Measurements from ENCODE around the gene COPA. TPM values are rescaled to one million over a fixed set of nuclear protein-coding genes. Genes with fewer than 3 reads are reported as not detected.

The COPA gene
- total RNA-seq: 163 TPM

GRCh38 chr1:160342953-160343869 is at the start of gene COPA, which contains the start of gene NCSTN:
COPA (minus strand) TSS chr1:160343250; CDS start chr1:160343170, 80 bp downstream.
NCSTN (plus strand) TSS chr1:160343383; CDS start chr1:160343397, 14 bp downstream.

GRCh38 chr1:160366731-160367515 is 23.9 kb upstream of the COPA start, which contains the start of gene NHLH1:
NHLH1 (plus strand) TSS chr1:160367071; CDS start chr1:160370732, 3,661 bp downstream.

GRCh38 chr1:160284782-160285344 is 58.2 kb downstream of the COPA start, which contains the start of gene PEX19:
PEX19 (minus strand) TSS chr1:160285133; CDS start chr1:160285124, 9 bp downstream.

GRCh38 chr1:160261893-160262794 is 80.9 kb downstream of the COPA start, which contains the start of gene DCAF8:
DCAF8 (minus strand) TSS chr1:160262549; CDS start chr1:160244008, 18,541 bp downstream.

Small RNA genes lying within 50 kb of the gene (small RNA-seq; reads per million reads assigned to genes)
- gene RF00019 (not detected), gene RNU4-42P (not detected)

Other genes starting within 250 kb of the COPA start
- 45.7 TPM for gene IGSF8, start 244.6 kb downstream of the COPA start, total RNA-seq
- 131 TPM for gene ATP1A2, start 227.5 kb downstream of the COPA start, total RNA-seq
- under 0.01 TPM for gene ATP1A4, start 191.6 kb downstream of the COPA start, total RNA-seq
- 0.92 TPM for gene CASQ1, start 152.7 kb downstream of the COPA start, total RNA-seq
- gene PEA15, start 137.9 kb downstream of the COPA start, total RNA-seq: 167 TPM
- 67.4 TPM for gene DCAF8, start 80.7 kb downstream of the COPA start, total RNA-seq
- 40.4 TPM for gene PEX19, start 58.1 kb downstream of the COPA start, total RNA-seq
- gene NCSTN, start 133 bp upstream of the COPA start, total RNA-seq: 41.1 TPM
- 0.23 TPM for gene NHLH1, start 23.8 kb upstream of the COPA start, total RNA-seq
- 17.8 TPM for gene VANGL2, start 57.3 kb upstream of the COPA start, total RNA-seq
- not detected for gene SLAMF6, start 180.0 kb upstream of the COPA start, total RNA-seq
- 4.4 TPM for gene CD84, start 236.2 kb upstream of the COPA start, total RNA-seq